Kidney (tissue), 14 donors: ENCODE data around the gene SLC18A2. TPM values are rescaled to one million over a fixed set of nuclear protein-coding genes. Genes with fewer than 3 reads are reported as not detected.

ENCODE experiments used
- DNase-seq, 5 donors: peaks; one replicate each; pipeline ENCODE4 v3.0.0-alpha.2; 2013 to 2020
- FAIRE-seq: peaks from 2 replicates; lab custom pipeline; 2012; peaks lifted over from hg19 to GRCh38; lab: Jason Lieb, UNC
- H3K27ac ChIP-seq, 2 donors: one replicate each; pipeline ENCODE4 v1.7.0; 2013; ENCODE audit warnings: low read depth in 2 of 2, low read length in 2 of 2, inconsistent platforms in 1 of 2
- H3K27me3 ChIP-seq: one replicate; pipeline ENCODE4 v1.7.1; 2013; ENCODE audit warnings: low read length, inconsistent platforms; ENCODE audit not compliant: control insufficient read depth, insufficient read depth
- H3K36me3 ChIP-seq, 3 donors: one replicate each; pipeline versions ENCODE4 v1.7.0 to v1.7.1; 2013; ENCODE audit warnings: low read length in 3 of 3, control low read depth in 1 of 3, inconsistent platforms in 1 of 3; ENCODE audit not compliant: insufficient read depth in 3 of 3, control insufficient read depth in 2 of 3
- H3K4me1 ChIP-seq, 3 donors: one replicate each; pipeline versions ENCODE4 v1.7.0 to v1.7.1; 2013; ENCODE audit warnings: low read length in 3 of 3, inconsistent platforms in 1 of 3, low read depth in 1 of 3; ENCODE audit not compliant: control insufficient read depth in 2 of 3, insufficient read depth in 2 of 3
- H3K4me3 ChIP-seq, 3 donors: one replicate each; pipeline versions ENCODE4 v1.7.0 to v1.8.1; 2013; ENCODE audit warnings: low read length in 3 of 3, control low read depth in 1 of 3, inconsistent platforms in 1 of 3
- H3K9ac ChIP-seq, 3 donors: one replicate each; pipeline versions ENCODE4 v1.7.0 to v1.7.1; 2013; ENCODE audit warnings: low read length in 3 of 3, control low read depth in 1 of 3, inconsistent platforms in 1 of 3
- H3K9me3 ChIP-seq, 3 donors: one replicate each; pipeline versions ENCODE4 v1.7.0 to v1.7.1; 2013; ENCODE audit warnings: low read length in 3 of 3, control low read depth in 1 of 3, inconsistent platforms in 1 of 3; ENCODE audit not compliant: control insufficient read depth in 2 of 3, insufficient read depth in 1 of 3
- CTCF ChIP-seq: IDR thresholded peaks from 3 replicates; pipeline ENCODE4 v1.5.1; 2012; ENCODE audit warnings: mild to moderate bottlenecking, moderate library complexity, borderline replicate concordance; ENCODE audit not compliant: insufficient read depth; ENCODE audit errors: extremely low read depth
- intact Hi-C: fragments of 100-400 bp; cut with DNase I; formaldehyde crosslinking; loops from one replicate; pipeline ENCODE4 v1.11.1; 2022
- polyA plus RNA-seq: library from polyadenylated mRNA; stranded (reverse); fragments of 350-450 nt; fragmentation: Illumina TruSeq; extraction: RNeasy Lipid Tissue Mini Kit (QIAGEN cat#74804); gene quantifications from one replicate; pipeline ENCODE4 v1.2.3, GENCODE V29; 2014; ENCODE audit warnings: low read depth, low replicate concordance; ENCODE audit not compliant: insufficient read depth
- total RNA-seq: library from RNA; stranded (reverse); fragmentation: NEBNext Ultra II Directional; extraction: Animal tissue kit (Norgen Biotek cat#: 25700); gene quantifications from one replicate; pipeline ENCODE4 v1.2.1, GENCODE V29; 2021
- donor health status: control.
- donor health status: control.
- donor health status: control.
- donor health status: control.
- donor health status: control.
- donor health status: DM: yes; HTN: yes; CAD: no.
- donor health status: Normal renal cell carcinoma (clear cell type).

SLC18A2 gene
- total and polyA plus RNA-seq, 2 donors from 2014 or later, result 0.15 to 4.6 TPM

DNA sequence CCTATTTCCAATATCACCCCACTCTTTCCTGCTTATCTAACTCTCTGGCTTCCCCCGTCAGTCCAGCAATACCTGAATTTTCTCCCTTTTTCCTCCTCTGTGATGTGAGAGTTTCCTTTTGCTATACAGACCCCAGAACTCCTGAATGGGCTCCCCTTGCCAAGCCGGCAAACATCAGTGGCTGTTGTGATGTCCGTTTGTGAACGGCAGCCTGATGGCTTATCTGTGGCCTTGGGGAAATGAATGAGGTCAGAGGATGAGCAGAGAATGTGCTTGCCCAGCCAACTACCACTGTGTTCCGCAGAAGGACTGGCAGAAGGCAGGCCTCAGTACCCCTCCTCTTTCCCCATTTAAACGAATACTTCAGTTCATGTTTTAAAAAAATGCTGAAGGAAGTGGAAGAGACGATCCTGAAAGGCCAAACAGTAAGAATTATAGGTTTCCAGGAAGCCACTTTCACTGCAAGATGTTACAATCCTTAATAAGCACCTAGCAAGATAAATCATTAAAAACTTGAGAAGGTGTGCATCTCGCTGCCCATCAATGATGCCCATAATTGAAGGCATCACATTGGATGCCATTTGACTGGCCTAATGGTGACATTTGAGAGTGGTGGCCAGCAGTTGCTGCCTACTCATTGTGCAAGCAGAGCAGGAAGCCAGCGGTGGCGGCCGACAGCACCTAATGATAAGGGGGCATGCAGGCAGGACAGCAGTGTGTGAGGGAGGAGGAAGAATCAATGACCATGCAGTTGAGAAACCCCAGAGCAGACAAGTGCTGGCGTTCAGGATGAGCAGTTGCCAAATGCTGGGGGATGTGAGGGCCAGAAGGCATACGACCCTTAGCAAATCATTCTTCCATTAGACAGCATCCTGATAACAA lies 31.5 kb downstream of the SLC18A2 start:
- FAIRE-seq (no peak), DNase-seq (peak in 2 of 5 donors; percentile 8 to 15)
- Histone ChIP-seq H3K9me3 (peaks cover 0 to 3% (median 0%) of the 10 kb centered on the region in 3 donors), H3K36me3 (no peaks in the 10 kb centered on the region), H3K9ac (no peak overlapping the region), H3K4me1 (no peaks in the 10 kb centered on the region), H3K27me3 (no peaks in the 10 kb centered on the region), H3K27ac (no peak overlapping the region), H3K4me3 (no peak overlapping the region)
- no peak for TF ChIP-seq CTCF
- intact Hi-C loops, result no loop called here

GRCh38 chr10:117273980-117274379 lies 33.1 kb downstream of the SLC18A2 start:
- Histone ChIP-seq H3K27me3 (no peaks in the 10 kb centered on the region), H3K36me3 (no peaks in the 10 kb centered on the region), H3K9ac (no peak overlapping the region), H3K27ac (no peak overlapping the region), H3K4me1 (no peaks in the 10 kb centered on the region), H3K4me3 (no peak overlapping the region), H3K9me3 (peaks cover 0 to 2% (median 0%) of the 10 kb centered on the region in 3 donors)
- no peak for DNase-seq
- intact Hi-C loops, result no loop called here
- no peak for FAIRE-seq
- TF ChIP-seq CTCF, result no peak

DNA sequence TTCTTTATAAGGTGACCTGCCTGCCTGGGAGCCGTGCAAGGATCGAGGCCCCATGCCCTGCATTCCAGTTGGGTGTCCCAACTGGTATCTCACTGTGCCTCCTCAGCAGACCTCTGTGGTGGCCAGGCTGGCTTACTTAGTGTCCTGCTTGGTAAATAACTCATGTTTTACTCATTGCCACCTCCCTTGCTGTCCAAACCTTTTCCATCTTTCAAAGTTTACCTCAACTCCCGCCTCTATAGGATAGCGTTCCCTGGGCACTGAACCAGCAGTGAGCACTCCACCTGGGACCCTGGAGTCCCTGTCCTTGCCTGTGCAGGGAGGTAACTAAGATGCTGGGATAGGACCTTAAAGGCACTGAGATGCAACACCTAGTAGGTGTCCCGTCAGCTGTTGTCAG lies 33.6 kb downstream of the SLC18A2 start:
- no peak for TF ChIP-seq CTCF
- DNase-seq (no peak), FAIRE-seq (no peak)
- no peaks in the 10 kb centered on the region for H3K36me3 ChIP-seq
- no peaks in the 10 kb centered on the region for H3K4me1 ChIP-seq
- no peaks in the 10 kb centered on the region for H3K9me3 ChIP-seq
- H3K27me3 ChIP-seq, result no peaks in the 10 kb centered on the region
- H3K4me3 ChIP-seq, result no peak overlapping the region
- H3K9ac ChIP-seq, result no peak overlapping the region
- no peak overlapping the region for H3K27ac ChIP-seq
- intact Hi-C loops, result no loop called here
